Prostate gland (tissue), 2 donors: ENCODE results near the gene PTPRM. TPM values are rescaled to one million over a fixed set of nuclear protein-coding genes. Genes with fewer than 3 reads are reported as not detected.

Source experiments
- DNase-seq: peaks from one replicate; pipeline ENCODE4 v3.0.0-alpha.2; 2019; ENCODE audit warnings: low spot score
- H3K27ac ChIP-seq, 2 donors: fragments of 200-600 bp; sonication (generic); 2 replicates each; pipeline ENCODE4 v1.5.1; 2017 to 2019
- H3K27me3 ChIP-seq: fragments of 200-600 bp; sonication (generic); replicated peaks from 2 replicates; pipeline ENCODE4 v1.5.1; 2019; ENCODE audit not compliant: insufficient read depth
- H3K36me3 ChIP-seq, 2 donors: fragments of 200-600 bp; sonication (generic); 1 replicate in 1 of 2; 2 replicates in 1 of 2; pipeline versions ENCODE4 v1.5.1 to v1.8.1; 2017 to 2019
- H3K4me1 ChIP-seq: fragments of 200-600 bp; sonication (generic); replicated peaks from 2 replicates; pipeline ENCODE4 v1.5.1; 2019
- H3K4me3 ChIP-seq, 2 donors: fragments of 200-600 bp; sonication (generic); 2 replicates each; pipeline ENCODE4 v1.5.1; 2017 to 2019
- H3K9me3 ChIP-seq: fragments of 200-600 bp; sonication (generic); 2 replicates; pipeline ENCODE4 v1.5.1; 2017
- CTCF ChIP-seq, 4 experiments: fragments of 200-600 bp in 2 of 4; fragments of 450-650 bp in 2 of 4; sonication (generic) in 2 of 4; IDR thresholded peaks; 1 replicate in 3 of 4; 2 replicates in 1 of 4; pipeline ENCODE4 v1.5.1; 2016 to 2019; ENCODE audit warnings: antibody characterized with exemption in 4 of 4, mild to moderate bottlenecking in 2 of 4, moderate library complexity in 2 of 4
- POLR2A ChIP-seq: fragments of 450-650 bp; IDR thresholded peaks from one replicate; pipeline ENCODE4 v1.6.1; 2016; ENCODE audit warnings: antibody characterized with exemption, mild to moderate bottlenecking
- POLR2AphosphoS5 ChIP-seq: sonication (generic); formaldehyde crosslinking; IDR thresholded peaks from one replicate; pipeline ENCODE4 v1.6.1; 2017; ENCODE audit warnings: antibody characterized with exemption
- WGBS: methylation state at CpG from one replicate; pipeline ENCODE4 v1.1.5; 2018; 5-methylcytosine and 5-hydroxymethylcytosine counted together
- intact Hi-C: fragments of 100-400 bp; cut with DNase I; formaldehyde crosslinking; loops from one replicate; pipeline ENCODE4 v1.14.2; 2022
- total RNA-seq, 2 donors: library from RNA; depleted of rRNA; stranded (reverse); fragments of >200 nt; gene quantifications; one replicate each; pipeline ENCODE4 v1.1.0, GENCODE V29; 2016

The PTPRM gene
- total RNA-seq, 2 donors from 2014 or later: 32.9 to 92.6 TPM

- no peaks in the 10 kb centered on the region for H3K4me1 ChIP-seq
- intact Hi-C loops: no loop called here
- TF ChIP-seq POLR2AphosphoS5 (no peak), CTCF (IDR thresholded peaks at IDR 0.05) (no peak)
- no peaks in the 10 kb centered on the region for H3K27me3 ChIP-seq
- DNase-seq: no peak
- H3K4me3 ChIP-seq: no peak overlapping the region
- 72% methylated on average over 2 of the region's 2 CpGs for WGBS
- no peaks in the 10 kb centered on the region for H3K36me3 ChIP-seq
- no peak overlapping the region for H3K27ac ChIP-seq
- no peaks in the 10 kb centered on the region for H3K9me3 ChIP-seq
These were observed 9.1 kb upstream of the PTPRM start for GRCh38 chr18:7557973-7558372.

- H3K27ac ChIP-seq: no peak overlapping the region
- no peak for DNase-seq
- H3K4me3 ChIP-seq: no peak overlapping the region
- H3K36me3 ChIP-seq: no peaks in the 10 kb centered on the region
- H3K9me3 ChIP-seq: no peaks in the 10 kb centered on the region
- 93% methylated on average over 2 of the region's 2 CpGs for WGBS
- intact Hi-C loops: no loop called here
- H3K27me3 ChIP-seq: no peaks in the 10 kb centered on the region
- no peaks in the 10 kb centered on the region for H3K4me1 ChIP-seq
- TF ChIP-seq POLR2AphosphoS5: no peak
These were observed 8.3 kb upstream of the PTPRM start for GRCh38 chr18:7558769-7559168.

- WGBS: 98% methylated on average over 4 of the region's 4 CpGs
- intact Hi-C loops: loop anchor here (10.0 kb wide), 1 partner anchor 825 kb away; no protein-coding TSS in a partner anchor
- no peaks in the 10 kb centered on the region for H3K27me3 ChIP-seq
These were observed 7.3 kb upstream of the PTPRM start for GRCh38 chr18:7559709-7560319.

GRCh38 chr18:7561909-7562460 is 5.1 kb upstream of the PTPRM start:
- 42% methylated on average over 7 of the region's 7 CpGs for WGBS
- Histone ChIP-seq H3K27me3 (no peaks in the 10 kb centered on the region), H3K4me3 (no peak overlapping the region), H3K27ac (no peak overlapping the region), H3K4me1 (no peaks in the 10 kb centered on the region), H3K9me3 (no peaks in the 10 kb centered on the region), H3K36me3 (no peaks in the 10 kb centered on the region)
- TF ChIP-seq CTCF (IDR thresholded peaks at IDR 0.05) (no peak), POLR2A (no peak), POLR2AphosphoS5 (no peak)
- no peak for DNase-seq
- intact Hi-C loops: loop anchor here (10.0 kb wide), 1 partner anchor 823 kb away; no protein-coding TSS in a partner anchor

More at GRCh38 chr18:7559709-7560319, 7.3 kb upstream of the PTPRM start:
- DNase-seq: no peak
- Histone ChIP-seq H3K27ac (no peak overlapping the region), H3K4me1 (no peaks in the 10 kb centered on the region), H3K9me3 (no peaks in the 10 kb centered on the region), H3K36me3 (no peaks in the 10 kb centered on the region), H3K4me3 (no peak overlapping the region)
- TF ChIP-seq POLR2A (no peak), POLR2AphosphoS5 (no peak), CTCF (IDR thresholded peaks at IDR 0.05) (no peak)

GRCh38 chr18:7562491-7562890 is 4.6 kb upstream of the PTPRM start:
- TF ChIP-seq CTCF (IDR thresholded peaks at IDR 0.05): no peak
- no peak for TF ChIP-seq POLR2A
- peak; percentile 61 for TF ChIP-seq POLR2AphosphoS5
- Histone ChIP-seq H3K27ac (no peak overlapping the region), H3K27me3 (no peaks in the 10 kb centered on the region), H3K4me1 (no peaks in the 10 kb centered on the region), H3K4me3 (no peak overlapping the region), H3K36me3 (no peaks in the 10 kb centered on the region), H3K9me3 (no peaks in the 10 kb centered on the region)
- intact Hi-C loops: loop anchor here (10.0 kb wide), 1 partner anchor 822 kb away; no protein-coding TSS in a partner anchor
- peak; percentile 27 for DNase-seq
- 28% methylated on average over 6 of the region's 6 CpGs for WGBS
